ENCODE results near the gene ZC2HC1C. TPM values are rescaled to one million over a fixed set of nuclear protein-coding genes. Genes with fewer than 3 reads are reported as not detected.

The ZC2HC1C gene
- total and polyA plus RNA-seq, 2 of the 13 experiments (the other 11 are each of a cell fraction or from before 2014, with no cell fraction given): 3.3 to 3.5 TPM

GRCh38 chr14:75050852-75051555, 18.4 kb upstream of the ZC2HC1C start, which contains the start of gene MLH3 (continued):
- TF ChIP-seq LCORL (IDR thresholded peaks at IDR 0.05): no peak
- peak; percentile 59; the same call in 1 of the 2 replicates for TF ChIP-seq LCORL (CRISPR knock-in tag; IDR thresholded peaks at IDR 0.05)
- no peak for TF ChIP-seq NFE2 (CRISPR knock-in tag; IDR thresholded peaks at IDR 0.05)
- peak; percentile 91 for TF ChIP-seq KMT2B (CRISPR knock-in tag; IDR thresholded peaks at IDR 0.05)
- TF ChIP-seq TCF12 (IDR thresholded peaks at IDR 0.05): no peak
- TF ChIP-seq TCF12 (CRISPR knock-in tag; IDR thresholded peaks at IDR 0.05): peak; percentile 0; the same call in 1 of the 2 replicates
- no peak for TF ChIP-seq STAT5B (CRISPR knock-in tag; IDR thresholded peaks at IDR 0.05)
- TF ChIP-seq CREBL2 (CRISPR knock-in tag; IDR thresholded peaks at IDR 0.05; ENCODE audit: borderline replicate concordance): no peak
- 0 out of 2 replicates have a peak, but pooled peaks have one; percentile 19 for TF ChIP-seq ISL2 (CRISPR knock-in tag; IDR thresholded peaks at IDR 0.05)
- TF ChIP-seq ATF7-NPFF (CRISPR knock-in tag; IDR thresholded peaks at IDR 0.05; ENCODE audit: low read depth): peak; percentile 89; the same call in 1 of the 2 replicates
- 0 out of 2 replicates have a peak, but pooled peaks have one; percentile 57 for TF ChIP-seq IRF9 (CRISPR knock-in tag; IDR thresholded peaks at IDR 0.05; ENCODE audit: borderline replicate concordance)
- peak; percentile 36 for TF ChIP-seq TEAD3 (CRISPR knock-in tag; optimal IDR thresholded peaks at IDR 0.05; ENCODE audit: borderline replicate concordance)
- 0 out of 4 replicates have a peak, but pooled peaks of 1 of the 2 experiments have one; percentile 25 for TF ChIP-seq ATF4 (CRISPR knock-in tag; IDR thresholded peaks at IDR 0.05)
- peak; percentile 18; the same call in 1 of the 2 replicates for TF ChIP-seq ZNF230 (CRISPR knock-in tag; IDR thresholded peaks at IDR 0.05)
- no peak for TF ChIP-seq ZNF597 (CRISPR knock-in tag; IDR thresholded peaks at IDR 0.05)
- TF ChIP-seq PREB (CRISPR knock-in tag; IDR thresholded peaks at IDR 0.05): 0 out of 2 replicates have a peak, but pooled peaks have one; percentile 63
- no peak for TF ChIP-seq ZNF484 (CRISPR knock-in tag; IDR thresholded peaks at IDR 0.05; ENCODE audit: borderline replicate concordance, low read depth)
- no peak for TF ChIP-seq RAD51 (IDR thresholded peaks at IDR 0.05; ENCODE audit: borderline replicate concordance)
- TF ChIP-seq RAD21 (CRISPR knock-in tag; IDR thresholded peaks at IDR 0.05): 0 out of 2 replicates have a peak, but pooled peaks have one; percentile 48
- TF ChIP-seq ZFY (CRISPR knock-in tag; IDR thresholded peaks at IDR 0.05): peak; percentile 94
- no peak for TF ChIP-seq NBN (conservative IDR thresholded peaks at IDR 0.05)
- no peak for TF ChIP-seq ZBTB46 (CRISPR knock-in tag; IDR thresholded peaks at IDR 0.05; ENCODE audit: borderline replicate concordance)
- peak; percentile 86; the same call in 1 of the 2 replicates for TF ChIP-seq EEA1 (CRISPR knock-in tag; IDR thresholded peaks at IDR 0.05; ENCODE audit: borderline replicate concordance)
- peak; percentile 83; the same call in 1 of the 2 replicates for TF ChIP-seq ZIK1 (CRISPR knock-in tag; IDR thresholded peaks at IDR 0.05; ENCODE audit: borderline replicate concordance, low read depth)
